MCF 10A (cell line): ENCODE data around the gene FAU. TPM values are rescaled to one million over a fixed set of nuclear protein-coding genes. Genes with fewer than 3 reads are reported as not detected.

Experiments
- BruUV-seq: library from RNA; stranded (reverse); fragments of 400-500 nt; replicated peaks from 2 replicates; lab custom pipeline; 2021; lab: Mats Ljungman, UMichigan
- CTCF ChIA-PET: fragments of 300-600 bp; sonication (Branson Sonifier 250); formaldehyde crosslinking; extraction: SDS; loops from one replicate; lab custom pipeline; 2021; ENCODE audit warnings: antibody characterized with exemption, inconsistent platforms; lab: Yijun Ruan, JAX
- POLR2A ChIA-PET: fragments of 300-600, 350-650 bp; sonication (Branson Sonifier 250); formaldehyde crosslinking; extraction: SDS; loops from one replicate; lab custom pipeline; 2020; ENCODE audit warnings: antibody characterized with exemption, inconsistent platforms; lab: Yijun Ruan, JAX
- DNase-seq: peaks from one replicate; pipeline ENCODE4 v3.0.0-alpha.2; 2018; ENCODE audit not compliant: unreplicated experiment
- H3K27ac Mint-ChIP-seq: one replicate; pipeline ENCODE4 v1.8.0; 2022; ENCODE audit warnings: mild to moderate bottlenecking, low read depth, mixed read lengths; ENCODE audit not compliant: unreplicated experiment
- H3K27me3 Mint-ChIP-seq: one replicate; pipeline ENCODE4 v1.8.0; 2022; ENCODE audit warnings: mixed read lengths; ENCODE audit not compliant: insufficient read depth, unreplicated experiment
- H3K36me3 Mint-ChIP-seq: one replicate; pipeline ENCODE4 v1.8.0; 2022; ENCODE audit warnings: mild to moderate bottlenecking, moderate library complexity, mixed read lengths; ENCODE audit not compliant: insufficient read depth, unreplicated experiment
- H3K4me1 Mint-ChIP-seq: one replicate; pipeline ENCODE4 v1.8.0; 2022; ENCODE audit warnings: mixed read lengths; ENCODE audit not compliant: insufficient read depth, unreplicated experiment
- H3K4me3 Mint-ChIP-seq: one replicate; pipeline ENCODE4 v1.8.0; 2022; ENCODE audit warnings: mild to moderate bottlenecking, moderate library complexity, mixed read lengths; ENCODE audit not compliant: unreplicated experiment
- H3K9me3 Mint-ChIP-seq: one replicate; pipeline ENCODE4 v1.8.0; 2022; ENCODE audit warnings: mixed read lengths; ENCODE audit not compliant: unreplicated experiment
- intact Hi-C: fragments of 100-400 bp; cut with micrococcal nuclease; formaldehyde crosslinking; loops from 2 replicates; pipeline ENCODE4 v1.14.1; 2022
- total RNA-seq: library from RNA; stranded (reverse); gene quantifications from 2 replicates; pipeline ENCODE4 v1.2.3, GENCODE V29; 2022
- TF ChIP-seq, protein P1 (sequence below): fragments of 200-600 bp; IDR thresholded peaks from one replicate; pipeline ENCODE4 v1.8.0; 2022; ENCODE audit warnings: antibody characterized with exemption, mild to moderate bottlenecking; ENCODE audit not compliant: unreplicated experiment

Gene FAU
- total RNA-seq, 1 experiment from 2014 or later: 1,049 TPM

DNA sequence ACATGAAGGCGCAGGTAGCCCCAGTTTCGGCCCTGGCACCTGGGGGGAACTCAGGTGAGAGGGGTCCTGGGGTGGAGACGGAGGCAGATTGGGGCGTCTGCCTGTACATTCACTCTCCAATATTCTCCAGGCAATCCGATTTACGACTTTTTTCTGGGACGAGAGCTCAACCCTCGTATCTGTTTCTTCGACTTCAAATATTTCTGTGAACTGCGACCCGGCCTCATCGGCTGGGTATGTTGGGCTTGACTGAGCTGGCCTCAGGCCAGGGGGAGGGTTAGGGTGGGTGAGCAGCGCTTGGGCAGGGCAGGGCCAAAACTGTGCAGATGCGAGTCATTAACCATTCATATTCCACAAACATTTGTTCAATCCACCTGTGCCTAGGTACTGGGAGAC lies 8.6 kb downstream of the FAU start:
- no TSS peak for BruUV-seq
- H3K36me3 Mint-ChIP-seq: peaks cover 38% of the 10 kb centered on the region
- TF ChIP-seq, protein P1, sequence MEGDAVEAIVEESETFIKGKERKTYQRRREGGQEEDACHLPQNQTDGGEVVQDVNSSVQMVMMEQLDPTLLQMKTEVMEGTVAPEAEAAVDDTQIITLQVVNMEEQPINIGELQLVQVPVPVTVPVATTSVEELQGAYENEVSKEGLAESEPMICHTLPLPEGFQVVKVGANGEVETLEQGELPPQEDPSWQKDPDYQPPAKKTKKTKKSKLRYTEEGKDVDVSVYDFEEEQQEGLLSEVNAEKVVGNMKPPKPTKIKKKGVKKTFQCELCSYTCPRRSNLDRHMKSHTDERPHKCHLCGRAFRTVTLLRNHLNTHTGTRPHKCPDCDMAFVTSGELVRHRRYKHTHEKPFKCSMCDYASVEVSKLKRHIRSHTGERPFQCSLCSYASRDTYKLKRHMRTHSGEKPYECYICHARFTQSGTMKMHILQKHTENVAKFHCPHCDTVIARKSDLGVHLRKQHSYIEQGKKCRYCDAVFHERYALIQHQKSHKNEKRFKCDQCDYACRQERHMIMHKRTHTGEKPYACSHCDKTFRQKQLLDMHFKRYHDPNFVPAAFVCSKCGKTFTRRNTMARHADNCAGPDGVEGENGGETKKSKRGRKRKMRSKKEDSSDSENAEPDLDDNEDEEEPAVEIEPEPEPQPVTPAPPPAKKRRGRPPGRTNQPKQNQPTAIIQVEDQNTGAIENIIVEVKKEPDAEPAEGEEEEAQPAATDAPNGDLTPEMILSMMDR: no peak
- ChIA-PET CTCF (interaction anchor here (0.6 to 5.1 kb wide), 6 partner anchors 8 to 1814 kb away, joined by 3 to 94 read pairs (median 3); partner anchors contain the start of genes CAPN1, FAU, MRPL49 and VPS51), POLR2A (interaction anchor here (0.7 to 4.2 kb wide), 2 partner anchors 9 to 23 kb away, joined by 3 to 32 read pairs; partner anchors contain the start of genes FAU and MRPL49)
- H3K4me1 Mint-ChIP-seq: peaks cover 17% of the 10 kb centered on the region
- intact Hi-C loops: loop anchor here (10.0 kb wide), 1 partner anchor 199 kb away; the partner anchor contains the start of gene ATG2A
- no peak overlapping the region for H3K27ac Mint-ChIP-seq
- no peaks in the 10 kb centered on the region for H3K27me3 Mint-ChIP-seq
- DNase-seq: no peak
- no peaks in the 10 kb centered on the region for H3K9me3 Mint-ChIP-seq
- peak overlapping the region; percentile 93 for H3K4me3 Mint-ChIP-seq

GRCh38 chr11:65112546-65113360 lies 9.2 kb downstream of the FAU start:
- H3K4me3 Mint-ChIP-seq: peak overlapping the region; percentile 93
- ChIA-PET CTCF (interaction anchor here (0.6 to 5.1 kb wide), 10 partner anchors 9 to 1815 kb away, joined by 3 to 94 read pairs (median 3); partner anchors contain the start of genes CAPN1, FAU, MRPL49 and VPS51), POLR2A (interaction anchor here (0.6 to 5.8 kb wide), 8 partner anchors 7 to 149 kb away, joined by 3 to 63 read pairs (median 7); partner anchors contain the start of genes CAPN1, FAU, MRPL49 and POLA2)
- TF ChIP-seq, protein P1: peak; percentile 90
- no peaks in the 10 kb centered on the region for H3K9me3 Mint-ChIP-seq
- peaks cover 32% of the 10 kb centered on the region for H3K36me3 Mint-ChIP-seq
- no peaks in the 10 kb centered on the region for H3K27me3 Mint-ChIP-seq
- no TSS peak for BruUV-seq
- H3K4me1 Mint-ChIP-seq: peaks cover 13% of the 10 kb centered on the region
- H3K27ac Mint-ChIP-seq: peak overlapping the region; percentile 94
- DNase-seq: no peak
- intact Hi-C loops: loop anchor here (10.0 kb wide), 1 partner anchor 198 kb away; the partner anchor contains the start of gene ATG2A

DNA sequence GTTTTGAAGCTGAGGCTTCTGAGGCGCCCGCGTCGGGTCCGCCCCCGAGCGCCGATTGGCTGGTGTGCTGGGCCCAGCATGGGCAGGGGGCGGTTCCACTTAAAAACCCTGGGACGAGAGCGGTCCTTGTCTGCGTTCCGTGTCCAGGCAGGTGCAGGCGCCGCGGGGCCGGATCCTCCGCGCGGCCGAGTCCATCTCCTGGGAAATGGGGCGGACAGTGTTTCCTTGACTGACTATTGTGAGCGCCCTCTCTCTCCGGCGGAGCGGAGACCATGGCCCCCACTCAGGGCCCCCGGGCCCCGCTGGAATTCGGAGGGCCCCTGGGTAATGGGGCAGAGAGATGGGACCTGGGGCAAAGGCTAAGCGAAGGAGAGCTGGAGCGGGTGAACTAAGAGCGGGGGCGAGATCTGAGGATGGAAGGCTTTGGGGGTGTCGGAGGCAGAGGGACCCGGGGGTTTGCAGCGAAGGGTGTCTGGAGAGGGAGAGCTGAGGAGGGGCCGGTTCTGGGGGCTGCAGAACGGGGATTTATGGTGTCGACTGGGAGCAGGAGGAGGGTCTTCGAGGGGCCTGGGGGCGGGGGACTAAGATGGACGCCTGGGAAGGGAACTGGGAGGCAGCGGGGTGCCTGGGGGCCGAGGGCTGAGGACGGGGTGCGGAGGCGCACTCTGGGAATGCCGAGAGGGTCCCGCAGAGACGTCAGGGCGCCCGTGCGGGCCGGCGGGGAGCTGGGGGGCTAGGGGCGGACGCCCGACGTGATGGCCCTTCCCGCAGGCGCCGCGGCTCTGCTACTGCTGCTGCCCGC lies 10.0 kb downstream of the FAU start, which contains the start of gene TM7SF2:
TM7SF2 (plus strand) TSS at position 129 of the 802 bp plus-strand sequence; CDS start at position 273, 144 bp downstream.
- POLR2A ChIA-PET: interaction anchor here (0.5 to 5.8 kb wide), 18 partner anchors 8 to 294 kb away, joined by 3 to 63 read pairs (median 4); partner anchors contain the start of genes CAPN1, FAU, MRPL49 and POLA2
- H3K27me3 Mint-ChIP-seq: no peaks in the 10 kb centered on the region
- no TSS peak for BruUV-seq

More for the DNA sequence above, 10.0 kb downstream of the FAU start, which contains the start of gene TM7SF2:
- TF ChIP-seq, protein P1: no peak
- Mint-ChIP-seq H3K36me3 (peaks cover 26% of the 10 kb centered on the region), H3K9me3 (no peaks in the 10 kb centered on the region), H3K4me3 (peak within 1 kb of the TSS; percentile 93), H3K27ac (peak within 1 kb of the TSS; percentile 94), H3K4me1 (peaks cover 11% of the 10 kb centered on the region)
- intact Hi-C loops: loop anchor here (2.0 to 10.0 kb wide), 2 partner anchors 143 to 197 kb away; partner anchors contain the start of gene ATG2A
- DNase-seq: peak; percentile 96
- CTCF ChIA-PET: interaction anchor here (0.6 to 5.1 kb wide), 10 partner anchors 10 to 861 kb away, joined by 3 to 94 read pairs (median 4); partner anchors contain the start of genes FAU, MRPL49, PLCB3 and VPS51
